NCI-H1436 treated with DMSO at 0.1 percent for 48 hours (cell line): ENCODE measurements around the gene SOX4.
A peak's percentile ranks its signal among the peaks of the same experiment; 100 is the strongest.

Source experiments
- DNase-seq: peaks from one replicate; lab custom pipeline; 2025; lab: John Stamatoyannopoulos, UW

The SOX4 gene

GRCh38 chr6:21593927-21594415 lies 420 bp downstream of the SOX4 start:
- DNase-seq: no peak

GRCh38 chr6:21594416-21595281 lies 1.1 kb downstream of the SOX4 start:
- no peak for DNase-seq

GRCh38 chr6:21595285-21596144 lies 2.0 kb downstream of the SOX4 start:
- DNase-seq: no peak

GRCh38 chr6:21596145-21596948 lies 2.8 kb downstream of the SOX4 start:
- DNase-seq: no peak

- peak; percentile 39 for DNase-seq
These were observed 3.6 kb downstream of the SOX4 start for GRCh38 chr6:21596949-21597682.

DNA sequence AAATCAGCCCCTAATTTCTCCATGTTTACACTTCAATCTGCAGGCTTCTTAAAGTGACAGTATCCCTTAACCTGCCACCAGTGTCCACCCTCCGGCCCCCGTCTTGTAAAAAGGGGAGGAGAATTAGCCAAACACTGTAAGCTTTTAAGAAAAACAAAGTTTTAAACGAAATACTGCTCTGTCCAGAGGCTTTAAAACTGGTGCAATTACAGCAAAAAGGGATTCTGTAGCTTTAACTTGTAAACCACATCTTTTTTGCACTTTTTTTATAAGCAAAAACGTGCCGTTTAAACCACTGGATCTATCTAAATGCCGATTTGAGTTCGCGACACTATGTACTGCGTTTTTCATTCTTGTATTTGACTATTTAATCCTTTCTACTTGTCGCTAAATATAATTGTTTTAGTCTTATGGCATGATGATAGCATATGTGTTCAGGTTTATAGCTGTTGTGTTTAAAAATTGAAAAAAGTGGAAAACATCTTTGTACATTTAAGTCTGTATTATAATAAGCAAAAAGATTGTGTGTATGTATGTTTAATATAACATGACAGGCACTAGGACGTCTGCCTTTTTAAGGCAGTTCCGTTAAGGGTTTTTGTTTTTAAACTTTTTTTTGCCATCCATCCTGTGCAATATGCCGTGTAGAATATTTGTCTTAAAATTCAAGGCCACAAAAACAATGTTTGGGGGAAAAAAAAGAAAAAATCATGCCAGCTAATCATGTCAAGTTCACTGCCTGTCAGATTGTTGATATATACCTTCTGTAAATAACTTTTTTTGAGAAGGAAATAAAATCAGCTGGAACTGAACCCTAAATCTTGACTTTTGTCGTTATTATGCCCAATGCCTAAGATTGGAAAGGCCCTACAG lies 4.5 kb downstream of the SOX4 start:
- DNase-seq: no peak

- DNase-seq: no peak
These were observed 5.1 kb downstream of the SOX4 start for GRCh38 chr6:21598674-21599023.

GRCh38 chr6:21599051-21599696 lies 5.6 kb downstream of the SOX4 start:
- no peak for DNase-seq

DNA sequence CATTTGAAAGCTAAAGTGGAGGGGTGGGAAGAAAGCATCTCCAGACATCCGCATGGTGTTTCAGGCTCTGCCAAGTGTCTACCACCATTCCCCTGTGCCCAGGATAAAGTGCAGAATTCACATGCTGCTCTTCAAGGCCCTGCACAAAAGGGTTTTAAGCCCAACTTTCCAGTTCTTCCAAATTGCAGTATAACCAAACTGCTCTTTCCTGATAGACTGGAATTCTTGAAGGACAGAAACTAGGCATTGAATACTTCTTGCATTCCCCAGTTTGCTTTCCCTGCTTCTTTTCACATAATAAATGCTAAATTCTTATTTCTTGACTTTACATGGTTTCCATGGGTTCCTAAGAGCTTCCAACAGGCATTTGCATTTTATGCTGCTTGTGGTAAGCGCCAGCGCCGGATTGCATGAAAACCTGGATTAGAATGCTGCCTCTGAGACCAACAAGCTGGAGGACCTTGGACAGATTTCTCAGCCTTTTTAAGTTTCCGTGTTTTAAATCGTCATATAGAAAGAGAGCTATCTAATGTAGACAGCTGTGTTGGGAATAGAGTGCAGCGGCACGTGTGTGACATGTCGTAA lies 7.9 kb downstream of the SOX4 start:
- no peak for DNase-seq

DNA sequence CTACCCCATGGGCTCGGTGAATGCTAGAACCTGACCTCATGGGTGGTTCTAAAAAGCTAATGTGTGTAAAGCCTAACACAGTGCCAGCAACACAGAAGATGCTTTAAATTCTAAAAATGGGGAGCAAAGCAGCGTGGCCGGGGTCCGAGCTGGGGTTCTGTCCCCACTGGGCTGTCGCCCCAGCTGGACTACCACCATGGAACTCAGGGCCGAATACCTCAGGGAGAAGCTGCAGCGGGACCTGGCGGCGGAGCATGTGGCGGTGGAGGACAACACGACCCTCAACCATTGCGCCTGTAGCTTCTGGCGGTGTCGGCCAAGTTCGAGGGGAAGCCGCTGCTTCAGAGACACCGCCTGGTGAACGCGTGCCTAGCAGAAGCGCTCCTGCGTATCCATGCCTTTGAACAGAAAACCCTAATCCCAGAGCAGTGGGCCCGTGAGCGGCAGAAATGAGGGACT lies 8.4 kb downstream of the SOX4 start:
- no peak for DNase-seq

DNA sequence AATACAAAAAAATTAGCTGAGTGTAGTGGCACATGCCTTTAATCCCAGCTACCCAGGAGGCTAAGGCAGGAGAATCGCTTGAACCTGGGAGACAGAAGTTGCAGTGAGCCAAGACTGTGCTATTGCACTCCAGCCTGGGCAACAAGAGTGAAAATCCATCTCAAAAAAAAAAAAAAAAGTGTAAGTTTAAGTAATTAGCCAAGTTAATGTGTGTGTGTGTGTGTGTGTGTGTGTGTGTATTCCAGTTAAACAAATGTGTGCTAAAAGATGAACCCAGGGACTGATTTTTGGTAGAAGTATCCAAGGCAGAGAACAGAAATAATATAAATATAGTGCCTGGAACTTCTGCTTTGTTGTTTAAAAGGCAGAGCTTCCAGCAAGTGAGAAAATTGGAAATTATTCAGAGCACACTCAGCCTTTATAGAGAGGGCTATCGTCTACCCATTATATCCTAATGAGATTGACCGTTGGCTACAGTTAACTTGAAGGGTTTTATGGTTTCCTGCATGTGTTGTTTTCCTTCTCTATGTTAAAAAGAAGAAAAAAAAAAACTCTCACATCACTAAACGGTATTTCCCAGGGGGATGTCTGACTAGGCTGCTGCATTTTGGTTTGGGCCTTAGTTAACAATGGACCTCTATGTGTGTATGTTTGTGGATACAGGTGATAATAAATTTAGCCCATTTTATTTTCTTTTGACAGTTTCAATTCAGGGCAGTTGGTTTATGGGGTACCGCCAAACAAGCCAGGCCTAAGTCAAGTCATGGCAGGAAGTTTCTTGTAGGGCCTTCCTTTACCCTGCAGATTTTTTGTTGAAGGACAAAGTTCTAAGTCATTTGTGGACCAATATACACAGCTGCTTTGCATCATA lies 9.8 kb downstream of the SOX4 start:
- no peak for DNase-seq

- DNase-seq: no peak
These were observed 10.5 kb downstream of the SOX4 start for GRCh38 chr6:21604081-21604480.

GRCh38 chr6:21605166-21605565 lies 11.6 kb downstream of the SOX4 start:
- no peak for DNase-seq

GRCh38 chr6:21608601-21609000 lies 15.1 kb downstream of the SOX4 start:
- DNase-seq: no peak

- no peak for DNase-seq
These were observed 16.4 kb downstream of the SOX4 start for GRCh38 chr6:21609881-21610329.

- no peak for DNase-seq
These were observed 16.8 kb downstream of the SOX4 start for GRCh38 chr6:21610341-21610740.

GRCh38 chr6:21611485-21611884 lies 17.9 kb downstream of the SOX4 start:
- no peak for DNase-seq

GRCh38 chr6:21612067-21612745 lies 18.7 kb downstream of the SOX4 start:
- no peak for DNase-seq
